ENCODE data around the gene TRIM26. TPM values are rescaled to one million over a fixed set of nuclear protein-coding genes. Genes with fewer than 3 reads are reported as not detected.
A peak's percentile ranks its signal among the peaks of the same experiment; 100 is the strongest.

Gene TRIM26
- total and polyA plus RNA-seq, 2 of the 13 experiments (the other 11 are each of a cell fraction or from before 2014, with no cell fraction given), result 27.1 to 38.7 TPM

- TF ChIP-seq ZNF597 (CRISPR knock-in tag; IDR thresholded peaks at IDR 0.05) (no peak), FOXJ3 (CRISPR knock-in tag; IDR thresholded peaks at IDR 0.05; ENCODE audit: borderline replicate concordance) (peak; percentile 90; the same call in 1 of the 2 replicates), MAFG (CRISPR knock-in tag; IDR thresholded peaks at IDR 0.05) (no peak), ISL2 (CRISPR knock-in tag; IDR thresholded peaks at IDR 0.05) (peak; percentile 83), ASH2L (IDR thresholded peaks at IDR 0.05; ENCODE audit: insufficient read length, low read depth, low read length) (peak; percentile 97), MXI1 (IDR thresholded peaks at IDR 0.05; ENCODE audit: borderline replicate concordance, low read depth, low read length) (peak; percentile 55; the same call in 1 of the 3 replicates), NCOR1 (IDR thresholded peaks at IDR 0.05; ENCODE audit: borderline replicate concordance, low read length) (peak; percentile 96), ZNF75D (CRISPR knock-in tag; IDR thresholded peaks at IDR 0.05; ENCODE audit: borderline replicate concordance) (no peak), EZH2 (conservative IDR thresholded peaks at IDR 0.05; ENCODE audit: low read depth, low read length) (no peak), JUNB (CRISPR knock-in tag; IDR thresholded peaks at IDR 0.05; ENCODE audit: borderline replicate concordance) (peak; percentile 46; the same call in 1 of the 2 replicates), ZNF503 (CRISPR knock-in tag; IDR thresholded peaks at IDR 0.05) (peak; percentile 93), TEAD3 (CRISPR knock-in tag; optimal IDR thresholded peaks at IDR 0.05; ENCODE audit: borderline replicate concordance) (peak; percentile 86), ZNF34 (CRISPR knock-in tag; IDR thresholded peaks at IDR 0.05; ENCODE audit: borderline replicate concordance) (peak; percentile 55; the same call in 1 of the 2 replicates), ZNF138 (CRISPR knock-in tag; IDR thresholded peaks at IDR 0.05; ENCODE audit: low read depth) (no peak), KDM1A (CRISPR knock-in tag; IDR thresholded peaks at IDR 0.05) (no peak; the same call in 1 of the 2 replicates), ZNF407 (CRISPR knock-in tag; IDR thresholded peaks at IDR 0.05; ENCODE audit: not compliant biosample characterization) (no peak), RXRB (CRISPR knock-in tag; IDR thresholded peaks at IDR 0.05; ENCODE audit: borderline replicate concordance) (peak; percentile 95), MED13 (CRISPR knock-in tag; IDR thresholded peaks at IDR 0.05) (peak; percentile 63; the same call in 1 of the 2 replicates)
Observed at GRCh38 chr6:30206799-30207618, 6.2 kb downstream of the TRIM26 start (continued).
